Measurements from ENCODE around the gene ADGB.
"Not testable (repeated sequence)": the region's sequence is repeated elsewhere in the genome, so short reads cannot be mapped to it uniquely, and the experiment has no call there.

ADGB gene

DNA sequence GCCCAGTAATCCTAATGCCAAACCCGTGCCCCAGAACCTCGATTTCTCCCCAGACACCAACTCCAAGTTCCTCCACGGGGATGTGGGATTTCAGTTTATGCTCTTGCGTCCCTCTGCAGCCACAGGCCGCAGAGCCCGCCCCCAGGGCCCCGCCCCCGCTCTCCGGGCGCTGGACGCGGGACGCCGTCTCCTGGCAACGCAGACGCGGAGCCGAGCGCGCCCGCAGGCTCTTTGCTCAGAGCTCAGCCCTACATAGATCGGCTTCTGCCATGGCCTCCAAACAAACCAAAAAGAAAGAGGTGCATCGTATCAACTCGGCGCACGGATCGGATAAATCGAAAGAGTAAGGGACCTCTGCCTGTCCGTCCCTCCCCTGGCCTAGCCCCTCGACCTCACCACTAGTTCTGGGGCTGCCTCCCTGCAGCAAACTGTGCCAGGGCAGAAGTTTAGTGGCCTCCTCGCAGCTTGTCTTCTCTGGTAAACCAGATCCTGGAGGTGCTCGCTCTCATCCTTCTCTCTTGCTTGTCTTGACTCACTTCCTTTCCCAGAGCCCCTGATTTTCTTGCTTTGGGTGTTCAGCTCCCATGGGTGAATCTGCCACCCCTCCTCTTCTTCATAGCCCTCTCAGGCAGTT, at the start of gene ADGB:
TSS of gene ADGB (plus strand) at position 201 of the 634 bp plus-strand sequence. CDS start at position 270, 69 bp downstream.
- peak; percentile 48 for DNase-seq

DNA sequence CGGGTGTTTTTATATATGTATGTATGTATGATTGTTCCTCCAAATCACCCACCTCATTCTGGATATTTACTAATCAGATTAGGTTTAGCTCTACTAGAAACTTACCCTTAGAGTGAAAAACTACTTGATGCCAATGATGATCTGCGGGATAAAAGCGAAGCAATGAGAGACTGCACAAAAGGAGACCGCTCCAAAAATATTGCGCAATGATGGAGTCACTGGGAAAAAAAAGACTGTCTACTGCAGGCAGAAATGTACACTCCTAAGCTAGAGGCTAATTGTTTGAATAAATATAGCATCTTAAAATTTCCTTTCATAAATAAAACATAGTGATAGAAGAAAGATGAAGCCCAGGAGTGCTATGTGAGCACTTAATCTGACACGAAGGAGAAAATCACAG, 47.9 kb upstream of the ADGB start:
- DNase-seq = no peak

DNA sequence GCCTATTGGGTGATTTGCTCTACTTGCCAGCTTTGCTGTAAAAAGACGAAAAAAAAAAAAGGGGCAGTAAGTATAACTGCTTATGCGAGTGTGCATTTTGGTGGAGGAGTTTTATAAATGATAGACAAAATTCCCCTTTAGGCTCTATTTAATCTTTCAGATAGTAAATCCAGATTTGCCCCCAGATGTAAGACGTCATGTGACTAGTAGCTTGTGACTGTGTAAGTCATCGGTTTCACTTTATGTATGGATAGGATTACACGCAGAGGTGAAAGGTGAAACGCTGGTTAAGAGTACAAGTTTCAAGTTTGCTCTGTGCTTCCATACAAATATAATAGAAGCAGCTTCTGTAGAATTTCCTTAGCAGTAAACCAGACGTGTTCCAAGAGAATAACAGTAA, 47.2 kb upstream of the ADGB start:
- DNase-seq = peak; percentile 13

DNA sequence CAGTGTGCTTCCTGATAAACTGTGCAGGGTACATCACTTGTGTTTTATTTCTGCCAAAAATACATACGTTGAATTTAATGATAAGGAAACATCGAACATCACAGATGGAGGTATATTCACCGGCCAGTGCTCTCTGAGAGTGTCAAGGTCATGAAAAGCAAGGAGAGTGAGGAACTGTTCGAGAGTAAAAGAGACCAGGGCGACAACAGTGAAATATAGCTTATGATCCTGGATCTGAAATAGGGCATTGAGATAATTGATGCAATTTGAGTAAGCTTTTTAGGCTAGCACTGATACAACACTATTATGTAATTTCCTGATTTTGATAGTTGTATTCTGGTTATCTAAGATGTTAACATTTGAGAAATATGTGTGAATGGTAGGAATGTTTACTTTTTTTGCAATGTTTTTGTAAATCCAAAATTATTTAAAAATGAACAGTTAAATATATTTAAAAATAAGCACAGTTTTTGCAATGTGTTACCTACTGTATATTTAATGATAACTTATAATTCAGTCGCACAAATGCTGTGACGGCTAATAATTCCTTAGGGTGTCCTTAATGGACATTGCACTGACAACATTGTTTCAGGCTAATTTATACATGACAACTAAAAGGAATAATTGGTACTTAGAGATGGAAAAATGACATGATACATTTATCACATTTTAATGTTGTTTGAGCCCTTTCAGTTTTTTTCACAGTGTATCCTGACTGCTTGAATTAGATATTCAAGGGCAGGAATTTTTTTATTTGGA, 45.2 kb upstream of the ADGB start:
- no peak for DNase-seq

DNA sequence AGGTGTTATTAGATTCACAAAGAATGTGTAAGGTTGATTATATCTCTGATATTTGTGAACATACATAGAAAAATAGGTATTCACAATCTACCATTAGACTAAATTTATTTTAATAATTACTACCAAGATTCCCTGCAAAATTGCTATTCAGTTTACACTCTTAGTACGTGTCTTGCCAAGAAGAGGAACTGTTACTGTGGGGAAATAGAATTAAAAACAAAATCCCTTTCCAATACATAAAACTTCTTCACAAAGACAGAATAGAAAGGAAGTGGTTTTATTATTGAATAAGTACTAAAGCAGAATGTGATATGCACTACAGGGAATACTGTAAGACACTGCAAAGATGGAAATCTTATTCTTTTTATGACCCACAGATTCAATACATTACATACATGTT, 38.2 kb upstream of the ADGB start:
- no peak for DNase-seq

DNA sequence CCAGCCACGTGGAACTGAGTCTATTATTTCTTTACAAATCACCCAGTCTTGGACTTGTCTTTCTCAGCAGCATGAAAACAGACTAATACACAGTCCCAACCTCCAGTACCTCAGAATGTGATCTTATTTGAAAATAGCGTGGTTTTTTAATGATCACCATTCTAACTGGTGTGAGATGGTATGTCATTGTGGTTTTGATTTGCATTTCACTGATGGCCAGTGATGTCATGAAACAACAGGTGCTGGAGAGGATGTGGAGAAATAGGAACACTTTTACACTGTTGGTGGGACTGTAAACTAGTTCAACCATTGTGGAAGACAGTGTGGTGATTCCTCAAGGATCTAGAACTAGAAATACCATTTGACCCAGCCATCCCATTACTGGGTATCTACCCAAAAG, 32.1 kb upstream of the ADGB start:
- DNase-seq = not testable (repeated sequence)

DNA sequence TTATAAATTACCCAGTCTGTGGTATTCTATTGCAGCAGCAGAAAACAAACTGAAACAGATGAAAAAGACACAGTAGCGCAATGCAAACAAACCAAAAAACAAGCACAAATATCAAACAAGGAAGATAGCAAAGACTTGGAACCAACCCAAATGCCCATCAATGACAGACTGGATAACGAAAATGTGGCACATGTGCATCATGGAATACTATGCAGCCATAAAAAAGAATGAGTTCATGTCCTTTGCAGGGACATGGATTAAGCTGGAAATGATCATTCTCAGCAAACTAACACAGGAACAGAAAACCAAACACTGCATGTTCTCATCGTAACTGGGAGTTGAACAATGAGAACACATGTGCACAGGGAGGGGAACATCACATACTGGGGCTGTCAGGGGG, 30.2 kb upstream of the ADGB start:
- not testable (repeated sequence) for DNase-seq

DNA sequence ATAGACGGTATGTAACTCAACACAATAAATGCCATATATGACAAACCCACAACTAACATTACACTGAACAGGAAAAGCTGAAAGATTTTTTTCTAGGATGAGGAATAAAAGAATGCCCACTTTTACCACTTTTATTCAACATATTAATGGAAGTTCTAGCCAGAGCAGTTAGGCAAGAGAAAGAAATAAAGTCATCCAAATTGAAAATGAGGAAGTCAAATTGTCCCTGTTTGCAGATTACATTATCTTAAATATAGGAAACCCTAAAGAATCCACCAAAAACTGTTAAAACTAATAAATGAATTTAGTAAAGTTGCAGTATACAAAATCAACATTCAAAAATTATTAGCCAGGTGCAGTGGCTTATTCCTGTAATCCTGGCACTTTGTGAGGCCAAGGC, 24.6 kb upstream of the ADGB start:
- no peak for DNase-seq

DNA sequence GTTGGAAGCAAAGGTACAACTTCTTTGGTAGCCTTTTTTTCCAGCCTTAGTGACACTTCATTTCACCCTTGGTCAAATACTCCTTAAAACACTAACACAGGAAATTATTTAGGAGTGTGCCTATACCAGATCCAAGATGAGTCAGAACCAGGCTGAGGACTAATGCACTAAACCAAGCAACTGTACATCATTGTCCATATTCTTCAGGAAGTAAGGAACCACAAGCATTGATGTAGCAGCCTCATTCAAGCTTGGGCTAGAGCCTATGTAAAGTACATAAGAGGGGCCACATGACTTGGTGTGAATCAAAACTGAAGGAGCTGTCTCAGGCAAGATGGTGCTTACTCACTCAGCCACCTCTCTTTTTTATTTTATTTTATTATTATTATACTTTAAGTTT, 20.7 kb upstream of the ADGB start:
- DNase-seq = no peak

DNA sequence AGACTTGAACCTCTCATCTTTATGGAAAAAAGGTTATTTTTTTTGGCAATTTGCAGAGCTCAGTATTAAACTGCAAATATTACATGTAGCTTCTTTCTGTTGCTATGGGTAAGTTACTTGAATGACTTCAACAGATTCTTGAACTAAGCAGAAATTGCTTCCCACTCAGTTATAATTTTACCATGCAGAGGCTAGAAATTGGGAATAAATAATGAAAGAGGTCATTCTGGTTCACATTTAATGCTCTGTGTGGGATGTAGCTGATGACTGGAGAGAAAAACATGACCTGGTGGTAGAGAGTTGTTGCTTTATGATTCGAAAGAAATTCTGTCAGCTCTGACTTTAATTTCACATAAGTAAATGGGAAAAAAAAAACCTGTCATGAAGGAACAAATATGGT, 16.8 kb upstream of the ADGB start:
- no peak for DNase-seq

DNA sequence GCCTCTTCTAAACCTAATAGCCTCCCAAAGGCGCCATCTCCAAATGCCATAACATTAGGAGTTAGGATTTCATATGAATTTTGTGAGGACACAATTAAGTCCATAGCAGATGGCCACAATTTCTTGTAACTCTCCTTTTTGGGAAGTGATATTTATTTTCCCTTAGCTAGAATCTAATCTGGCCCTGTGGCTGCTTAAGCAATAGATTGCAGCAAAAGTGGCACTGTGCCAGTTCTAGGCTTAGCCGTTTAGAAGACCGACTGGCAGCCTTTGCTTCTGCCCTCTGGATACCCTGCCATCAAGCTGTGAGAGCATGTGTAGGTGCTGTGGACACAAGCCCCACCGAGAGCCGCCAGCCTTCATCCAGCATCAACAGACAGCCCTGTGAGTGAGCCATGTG, 15.9 kb upstream of the ADGB start:
- DNase-seq = peak; percentile 58

DNA sequence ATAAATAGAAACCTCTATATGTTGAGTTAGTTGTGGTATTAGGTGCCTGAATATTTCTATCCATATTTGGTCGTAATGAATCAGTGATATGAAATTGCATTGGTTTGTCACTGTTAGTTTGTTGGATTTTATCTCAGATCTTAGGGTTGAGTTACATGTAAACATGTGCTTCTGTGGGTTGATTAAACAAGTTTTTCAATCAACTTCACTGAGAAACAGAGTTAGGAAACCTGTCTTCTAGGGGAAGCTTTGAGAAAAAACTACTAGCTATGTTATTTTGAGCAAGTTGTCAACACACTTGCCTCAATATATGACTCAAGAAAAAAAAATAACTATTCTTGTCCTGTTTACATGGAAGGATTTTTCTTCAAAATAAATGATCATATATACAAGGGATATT, 14.8 kb upstream of the ADGB start:
- DNase-seq = no peak

DNA sequence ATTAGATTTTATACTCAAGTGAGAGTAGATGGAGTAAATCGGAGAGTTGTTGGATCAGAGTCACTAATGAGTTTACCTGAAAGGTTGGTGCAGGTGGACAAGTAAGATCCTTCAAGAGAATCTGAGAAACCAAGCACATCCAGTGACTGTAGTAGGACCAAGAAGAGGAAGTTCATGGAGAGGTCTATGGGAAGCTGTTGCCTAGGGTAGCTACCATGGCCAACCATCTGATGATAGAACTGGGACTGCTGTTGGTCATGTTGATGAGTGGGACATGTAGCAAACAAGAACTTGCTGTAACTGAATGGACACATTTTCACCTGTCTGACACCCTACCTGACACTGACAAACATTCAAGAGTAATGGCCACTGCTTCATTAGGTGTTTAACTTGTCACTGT, 11.3 kb upstream of the ADGB start:
- no peak for DNase-seq

DNA sequence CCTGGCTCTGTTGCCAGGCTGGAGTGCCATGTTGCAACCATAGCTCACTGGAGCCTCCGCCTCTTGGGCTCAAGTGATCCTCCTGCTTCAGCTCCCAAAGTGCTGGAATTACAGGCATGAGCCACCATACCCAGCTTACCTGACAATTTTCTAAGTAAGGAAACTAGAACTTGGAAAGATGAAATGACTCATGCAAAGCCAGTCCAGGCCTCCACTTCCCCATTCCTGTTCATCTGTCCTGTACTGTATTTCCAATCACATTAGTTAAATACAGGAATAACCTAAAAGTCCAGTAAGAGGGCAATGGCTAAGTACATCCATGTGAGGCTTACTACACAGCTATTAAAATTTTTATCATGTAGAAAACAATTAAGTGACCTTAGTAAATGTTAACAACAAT, 8.3 kb upstream of the ADGB start:
- DNase-seq = no peak

DNA sequence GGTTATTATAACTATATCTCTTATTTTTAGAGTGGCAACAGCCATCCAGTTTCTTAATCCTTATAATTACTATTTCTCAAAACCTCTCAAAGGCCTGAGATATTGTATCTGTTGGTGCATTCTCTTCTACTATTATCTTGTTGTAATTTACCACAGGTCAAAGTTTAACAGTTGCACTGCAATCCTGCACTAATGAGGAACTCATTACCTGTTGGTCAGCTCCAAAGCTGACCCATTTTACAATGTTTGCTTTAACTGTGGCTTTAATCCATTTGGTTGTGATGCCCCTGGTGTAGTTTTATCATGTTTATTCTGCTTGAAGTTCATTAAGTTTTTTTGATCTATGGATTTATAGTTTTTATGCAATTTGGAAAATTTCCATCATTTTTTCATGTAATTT, 6.3 kb upstream of the ADGB start:
- no peak for DNase-seq

DNA sequence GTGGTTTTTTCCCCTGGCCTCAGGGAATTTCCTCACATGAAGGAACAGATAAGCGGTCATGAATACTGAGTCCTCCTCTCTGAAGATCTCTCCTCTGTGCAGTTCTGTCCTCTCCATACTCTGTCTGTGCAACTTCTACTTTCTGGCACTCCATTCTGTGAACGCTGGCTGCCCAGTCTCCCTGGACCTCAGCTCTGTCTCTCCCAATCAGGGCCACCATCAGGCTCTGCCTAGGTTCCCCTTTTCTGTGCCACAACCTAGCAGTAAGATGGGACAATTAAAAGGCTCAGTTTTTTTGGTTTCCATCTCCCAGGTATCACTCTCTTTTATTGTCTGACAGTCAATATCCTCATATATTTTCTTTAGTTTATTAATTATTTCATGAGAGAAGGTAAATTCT, 4.8 kb upstream of the ADGB start:
- no peak for DNase-seq

DNA sequence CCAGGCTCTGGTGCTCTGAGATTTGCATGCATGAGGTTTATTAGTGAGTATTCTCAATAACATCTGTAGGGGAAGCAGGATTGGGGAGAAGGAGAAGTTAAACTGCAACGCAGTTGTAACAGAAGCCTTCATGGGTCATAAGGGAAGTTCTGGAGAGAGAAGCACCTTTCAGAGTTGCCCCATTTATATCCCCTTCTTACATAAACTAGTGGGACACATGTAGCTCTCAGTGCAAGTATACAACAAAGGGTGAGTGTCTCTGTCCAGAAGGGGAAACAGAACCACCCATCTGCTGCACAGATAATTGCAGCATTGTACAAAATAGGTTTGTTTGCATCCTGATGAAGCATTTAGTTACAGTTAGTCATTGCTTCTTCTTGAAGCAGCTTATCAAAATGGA, 4.3 kb upstream of the ADGB start:
- peak; percentile 47 for DNase-seq

DNA sequence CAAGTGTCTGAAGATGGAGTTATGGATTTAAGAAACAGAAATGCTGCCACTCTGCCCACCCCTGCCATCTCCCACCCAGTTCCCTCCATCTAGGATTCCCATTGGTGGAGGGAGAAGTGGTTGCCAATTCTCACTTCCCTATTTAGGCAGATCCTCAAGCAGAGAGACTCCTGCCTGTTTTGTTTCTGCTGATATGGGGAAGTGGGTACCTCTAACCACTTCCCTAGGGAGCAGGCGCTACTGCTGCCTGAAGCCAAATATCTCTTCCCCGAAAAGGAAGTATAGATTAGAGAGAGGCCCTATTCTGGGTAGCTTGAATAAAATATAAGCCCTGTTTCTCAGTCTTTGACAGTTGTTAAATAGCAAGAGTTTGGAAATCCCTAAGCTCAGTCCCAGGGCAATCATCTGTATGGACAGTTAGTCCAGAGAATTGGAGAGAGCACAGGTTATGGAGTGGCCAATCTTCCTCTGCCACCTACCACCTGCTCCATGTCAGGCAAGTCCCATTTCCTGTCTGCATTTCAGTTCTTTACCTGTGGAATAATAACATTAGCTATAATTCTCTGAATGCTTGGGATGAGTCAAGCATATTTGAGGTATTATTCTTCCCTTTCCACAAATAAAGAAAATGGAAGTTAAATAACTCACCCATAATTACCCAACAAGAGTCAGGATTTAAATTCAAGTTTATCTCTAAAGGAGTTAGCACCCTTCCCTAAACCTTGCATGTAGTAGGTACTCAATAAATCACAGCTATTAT, 2.6 kb upstream of the ADGB start:
- DNase-seq = no peak

DNA sequence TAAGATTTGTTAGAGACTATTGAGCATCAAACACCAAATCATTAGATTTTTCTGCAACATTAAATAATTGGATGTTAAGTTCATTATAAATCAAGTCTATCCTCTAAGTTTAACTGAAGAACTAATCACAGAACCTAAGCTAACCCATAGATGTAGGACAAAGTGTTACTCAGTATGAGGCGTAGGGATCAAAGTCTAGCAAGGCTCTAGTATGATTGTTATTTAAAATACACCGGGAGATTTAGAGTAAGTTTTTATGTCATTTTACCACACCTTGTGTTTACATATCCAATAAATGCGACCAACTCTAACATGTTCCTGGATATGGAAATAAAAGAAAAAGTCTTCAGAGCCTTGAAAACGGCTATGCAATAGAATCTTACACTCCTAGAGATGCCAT, 2.6 kb downstream of the ADGB start:
- no peak for DNase-seq

DNA sequence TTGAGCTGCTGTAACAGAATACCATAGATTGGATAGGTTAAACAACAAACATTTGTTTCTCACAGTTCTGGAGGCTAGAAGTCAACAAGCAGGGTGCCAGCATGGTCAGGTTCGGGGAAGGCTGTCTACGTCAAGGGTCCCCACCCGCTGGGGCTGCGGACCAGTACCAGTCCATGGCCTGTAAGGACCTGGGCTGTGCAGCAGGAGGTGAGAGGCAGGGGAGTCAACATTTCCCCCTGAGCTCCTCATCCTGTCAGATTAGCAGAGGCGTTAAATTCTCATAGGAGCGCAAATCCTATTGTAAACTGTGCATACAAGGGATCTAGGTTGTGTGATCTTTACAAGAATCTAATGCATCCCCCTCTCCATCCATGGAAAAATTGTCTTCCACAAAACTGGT, 3.8 kb downstream of the ADGB start:
- DNase-seq = peak; percentile 96

DNA sequence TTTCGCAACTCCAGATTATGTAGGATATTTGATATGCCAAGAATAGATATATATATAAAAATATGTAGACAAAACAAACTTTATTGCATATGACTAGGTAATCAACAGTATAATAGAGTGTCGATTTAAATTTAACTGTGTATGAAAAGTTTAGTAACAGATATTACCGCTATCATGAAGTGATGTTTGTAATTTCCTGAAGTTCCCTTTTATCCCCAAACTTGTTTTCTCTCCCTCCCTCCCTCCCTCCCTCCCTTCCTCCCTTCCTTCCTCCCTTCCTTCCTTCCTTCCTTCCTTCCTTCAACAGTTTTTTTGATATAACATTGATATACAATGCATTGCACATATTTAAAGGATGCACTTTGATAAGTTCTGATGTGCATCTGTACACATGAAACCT, 15.2 kb downstream of the ADGB start:
- no peak for DNase-seq

DNA sequence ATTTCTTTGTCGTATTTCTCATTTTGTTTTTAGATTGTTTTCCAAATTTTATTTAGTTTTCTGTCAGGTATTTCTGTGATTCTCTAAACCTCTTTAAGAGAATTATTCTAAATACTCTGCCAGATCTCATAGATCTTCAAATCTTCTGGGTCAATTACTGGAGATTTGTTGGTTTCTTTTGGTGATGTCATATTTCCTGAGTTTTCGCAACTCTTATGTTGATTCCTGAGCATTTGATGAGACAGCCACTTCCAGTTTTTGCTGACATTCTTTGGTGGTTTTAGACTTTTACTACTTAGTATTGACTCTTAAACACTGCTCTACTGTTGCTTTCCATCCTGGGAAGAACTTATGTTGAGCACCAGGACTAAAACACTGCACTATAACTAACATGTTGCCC, 21.9 kb downstream of the ADGB start:
- DNase-seq = no peak

DNA sequence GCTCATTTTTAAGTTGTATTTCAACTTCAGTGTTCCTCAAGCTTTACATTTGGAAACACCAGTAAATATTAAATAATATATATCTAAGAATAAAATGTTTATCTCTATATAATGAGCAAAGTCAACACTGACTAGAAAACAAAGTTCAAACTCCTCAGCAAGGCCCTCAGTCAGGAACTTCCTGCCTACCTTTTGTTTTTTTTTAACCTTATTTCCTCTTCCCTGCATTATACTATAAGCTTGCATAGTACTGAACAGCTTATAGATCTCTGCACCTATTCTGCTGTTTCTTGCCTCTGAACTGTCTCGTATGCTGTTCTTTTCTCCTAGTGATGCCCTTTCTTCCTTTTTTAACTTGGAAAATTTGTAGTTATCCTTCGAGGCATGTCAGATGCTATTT, 29.6 kb downstream of the ADGB start:
- DNase-seq = no peak

DNA sequence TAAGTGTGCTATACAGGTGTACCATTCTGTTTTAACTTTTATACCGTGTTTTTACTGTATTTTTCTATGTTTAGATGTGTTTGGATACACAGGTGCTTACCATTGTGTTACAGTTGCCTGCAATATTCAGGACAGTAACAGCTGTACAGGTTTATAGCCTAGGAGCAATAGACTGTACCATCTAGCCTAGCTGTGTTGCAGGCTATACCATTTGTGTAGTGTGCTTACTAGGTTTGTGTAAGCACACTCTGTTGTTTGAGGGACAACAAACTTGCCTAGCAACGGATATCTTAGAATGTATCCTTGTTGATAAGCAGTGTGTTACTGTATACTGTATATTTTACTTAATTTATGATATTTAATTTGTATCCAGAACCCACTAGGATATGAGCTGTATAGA, 35.2 kb downstream of the ADGB start:
- DNase-seq = no peak
